VCaP (cell line): ENCODE results near the gene OLFML2A.

Source experiments
- H3K27ac ChIP-seq: fragments of 450-650 bp; 2 replicates; pipeline ENCODE4 v1.5.1; 2017
- CTCF ChIP-seq: fragments of 450-650 bp; conservative IDR thresholded peaks from 2 replicates; pipeline ENCODE4 v1.5.1; 2017; ENCODE audit warnings: mild to moderate bottlenecking, moderate library complexity

The OLFML2A gene

GRCh38 chr9:124810663-124811355 lies 33.9 kb downstream of the OLFML2A start:
- no peak overlapping the region for H3K27ac ChIP-seq
- no peak for TF ChIP-seq CTCF

DNA sequence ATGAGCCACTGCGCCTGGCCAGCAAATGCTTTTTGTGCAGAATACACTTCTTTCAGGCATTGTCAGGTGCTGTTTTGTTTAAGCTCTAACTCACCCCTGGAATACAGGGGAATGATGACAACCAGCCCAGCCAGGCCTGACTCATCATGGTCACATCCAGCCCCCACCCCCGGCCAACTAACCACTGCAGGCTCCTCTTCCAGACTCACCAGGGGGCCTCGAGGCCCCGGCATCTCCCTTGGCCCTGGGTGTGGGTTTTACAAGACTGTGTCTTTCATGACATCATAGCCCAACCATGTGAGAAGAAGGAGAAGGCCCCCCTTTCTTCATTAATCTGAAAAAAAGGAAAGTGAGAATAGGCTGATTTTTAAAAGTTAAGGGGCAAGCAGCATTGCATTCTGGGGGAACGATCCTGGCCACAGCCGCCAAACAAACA lies 35.5 kb downstream of the OLFML2A start:
- H3K27ac ChIP-seq: no peak overlapping the region
- TF ChIP-seq CTCF: no peak

DNA sequence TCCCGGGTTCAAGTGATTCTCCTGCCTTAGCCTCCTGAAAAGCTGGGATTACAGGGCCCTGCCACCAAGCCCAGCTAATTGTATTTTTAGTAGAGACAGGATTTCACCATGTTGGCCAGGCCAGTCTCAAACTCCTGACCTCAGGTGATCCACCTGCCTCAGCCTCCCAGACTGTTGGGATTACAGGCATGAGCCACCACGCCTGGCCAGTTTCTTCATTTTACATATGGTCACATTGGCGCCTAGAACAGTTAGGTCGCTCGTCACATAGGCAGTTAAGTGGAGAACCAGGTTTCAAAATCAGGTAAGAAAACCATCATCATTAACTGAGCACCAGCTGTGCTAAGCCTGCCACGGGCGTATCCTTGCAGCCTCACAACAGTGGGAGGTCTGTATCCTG lies 36.1 kb downstream of the OLFML2A start:
- TF ChIP-seq CTCF: no peak
- H3K27ac ChIP-seq: no peak overlapping the region

- no peak for TF ChIP-seq CTCF
- no peak overlapping the region for H3K27ac ChIP-seq
Measured at GRCh38 chr9:124813501-124814163, 36.7 kb downstream of the OLFML2A start.

DNA sequence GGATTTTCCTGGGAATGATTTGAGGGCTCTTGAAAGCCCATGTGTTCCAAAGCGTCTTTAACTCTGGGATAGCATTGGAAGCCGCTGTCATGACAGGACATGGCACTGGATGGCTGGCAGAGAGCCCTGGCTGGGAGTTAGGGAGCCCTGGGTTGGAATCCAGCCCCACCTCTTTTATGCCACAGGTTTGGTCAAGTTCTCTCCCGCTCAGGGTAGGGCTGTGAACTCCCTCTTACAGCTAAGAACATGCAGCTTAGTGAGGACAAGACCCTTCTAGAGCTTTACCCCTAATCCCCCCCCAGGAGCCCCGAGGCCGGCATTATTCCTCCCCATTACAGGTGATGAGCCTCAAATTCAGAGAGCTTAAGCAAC lies 37.2 kb downstream of the OLFML2A start:
- no peak overlapping the region for H3K27ac ChIP-seq
- no peak for TF ChIP-seq CTCF

DNA sequence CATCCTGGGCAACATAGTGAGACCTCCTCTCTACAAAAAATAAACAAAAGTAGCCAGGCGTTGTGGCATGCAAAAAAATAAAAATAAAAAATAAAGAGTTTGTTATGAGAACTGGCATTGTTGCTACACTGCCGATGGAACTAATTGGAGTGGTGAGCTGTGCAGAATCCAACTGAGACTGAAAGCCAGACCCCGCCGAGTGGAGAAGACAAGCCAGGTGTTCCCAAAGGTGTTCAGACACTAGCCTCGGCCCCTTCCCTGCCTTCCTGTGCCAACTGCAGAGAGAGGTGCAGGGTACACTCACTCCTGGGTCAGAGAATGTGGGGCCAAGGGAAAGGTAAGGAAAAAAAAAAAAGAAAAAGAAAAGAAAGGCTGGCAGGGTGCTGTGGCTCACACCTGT lies 38.7 kb downstream of the OLFML2A start:
- H3K27ac ChIP-seq: no peak overlapping the region

More for the DNA sequence above, 38.7 kb downstream of the OLFML2A start:
- no peak for TF ChIP-seq CTCF
